Metanephros (tissue), 1 donor: ENCODE data around the gene NNT. TPM values are rescaled to one million over a fixed set of nuclear protein-coding genes. Genes with fewer than 3 reads are reported as not detected.

Experiments used
- total RNA-seq: library from RNA; depleted of rRNA; stranded (reverse); fragments of >200 nt; gene quantifications from one replicate; pipeline ENCODE4 v1.2.3, GENCODE V29; 2014

NNT gene
- 113 TPM for total RNA-seq

GRCh38 chr5:43602461-43603343, at the start of gene NNT:
TSS of gene NNT (plus strand) at chr5:43603180. CDS start at chr5:43609196, 6,016 bp downstream.

GRCh38 chr5:43556857-43557542, 46.0 kb upstream of the NNT start, which contains the start of gene PAIP1:
TSS of gene PAIP1 (minus strand) at chr5:43557077. CDS start at chr5:43556846, 231 bp downstream.

Other genes with a start within 250 kb of the NNT start
- gene CCL28, start 190.8 kb upstream of the NNT start, total RNA-seq: 4.0 TPM
- 10.3 TPM for gene TMEM267, start 119.3 kb upstream of the NNT start, total RNA-seq
- gene C5orf34, start 88.0 kb upstream of the NNT start, total RNA-seq: 6.2 TPM
- 60.5 TPM for gene PAIP1, start 46.1 kb upstream of the NNT start, total RNA-seq